ENCODE results near the gene ADARB2.

- TF ChIP-seq YBX1 (IDR thresholded peaks at IDR 0.05) (no peak), PAX5 (IDR thresholded peaks at IDR 0.05; ENCODE audit: borderline replicate concordance, low read depth, low read length) (no peak), POLR2AphosphoS5 (IDR thresholded peaks at IDR 0.05; ENCODE audit: low read length) (no peak), EP300 (IDR thresholded peaks at IDR 0.05; ENCODE audit: borderline replicate concordance in 1 of 2, control insufficient read depth in 1 of 2, low read depth in 2 of 2, low read length in 2 of 2) (no peak), ELK1 (IDR thresholded peaks at IDR 0.05; ENCODE audit: low read depth, low read length) (no peak), CTCF (IDR thresholded peaks at IDR 0.05 in 2 of 3, conservative IDR thresholded peaks at IDR 0.05 in 1 of 3; ENCODE audit: control insufficient read depth in 2 of 3, extremely low read depth in 1 of 3, insufficient read depth in 1 of 3, low read depth in 3 of 3, low read length in 3 of 3) (no peak), USF2 (IDR thresholded peaks at IDR 0.05; ENCODE audit: borderline replicate concordance, low read depth, low read length) (no peak), POLR2AphosphoS2 (IDR thresholded peaks at IDR 0.05; ENCODE audit: low read depth, low read length) (no peak), GABPA (IDR thresholded peaks at IDR 0.05; ENCODE audit: low read depth) (no peak), ASH2L (IDR thresholded peaks at IDR 0.05; ENCODE audit: borderline replicate concordance, low read depth) (no peak), SMARCA5 (IDR thresholded peaks at IDR 0.05) (no peak), ZNF274 (IDR thresholded peaks at IDR 0.05; ENCODE audit: insufficient read depth, insufficient read length) (no peak), MAX (IDR thresholded peaks at IDR 0.05; ENCODE audit: low read depth, low read length) (no peak), POLR2A (IDR thresholded peaks at IDR 0.05; ENCODE audit: low read depth, low read length) (no peak)
These were observed 574.7 kb downstream of the ADARB2 start for GRCh38 chr10:1162481-1163203.

Data from GM12878 (cell line).